H9 (cell line): ENCODE results near the gene HAO1. TPM values are rescaled to one million over a fixed set of nuclear protein-coding genes. Genes with fewer than 3 reads are reported as not detected.

ENCODE experiments used
- DNase-seq: peaks from one replicate; pipeline ENCODE4 v3.0.0-alpha.2; 2017
- H2AFZ ChIP-seq: one replicate; pipeline ENCODE4 v1.6.1; 2013; ENCODE audit warnings: mild to moderate bottlenecking, low read length, control low read depth, moderate library complexity
- H2AK5ac ChIP-seq: 2 replicates; pipeline ENCODE4 v1.6.1; 2013; ENCODE audit warnings: low read length, control low read depth, mixed read lengths; ENCODE audit not compliant: insufficient read length
- H2BK120ac ChIP-seq: one replicate; pipeline ENCODE4 v1.6.1; 2013; ENCODE audit warnings: low read depth, mild to moderate bottlenecking, low read length, control low read depth, inconsistent platforms; ENCODE audit not compliant: poor library complexity, severe bottlenecking
- H2BK12ac ChIP-seq: 2 replicates; pipeline ENCODE4 v1.6.1; 2013; ENCODE audit warnings: low read length, control low read depth, mixed read lengths, low read depth; ENCODE audit not compliant: insufficient read length
- H2BK15ac ChIP-seq: 2 replicates; pipeline ENCODE4 v1.6.1; 2013; ENCODE audit warnings: low read depth, low read length, control low read depth
- H2BK20ac ChIP-seq: one replicate; pipeline ENCODE4 v1.6.1; 2013; ENCODE audit warnings: low read depth, mild to moderate bottlenecking, low read length, control low read depth, inconsistent platforms; ENCODE audit not compliant: poor library complexity, severe bottlenecking
- H2BK5ac ChIP-seq: 2 replicates; pipeline ENCODE4 v1.6.1; 2013; ENCODE audit warnings: low read length, control low read depth, mixed read lengths; ENCODE audit not compliant: insufficient read length
- H3K14ac ChIP-seq: 2 replicates; pipeline ENCODE4 v1.6.1; 2013; ENCODE audit warnings: low read length, control low read depth; ENCODE audit not compliant: insufficient read depth
- H3K18ac ChIP-seq: 2 replicates; pipeline ENCODE4 v1.6.1; 2013; ENCODE audit warnings: low read depth, mild to moderate bottlenecking, mixed read lengths, low read length, control low read depth; ENCODE audit not compliant: insufficient read length
- H3K23ac ChIP-seq: 2 replicates; pipeline ENCODE4 v1.6.1; 2013; ENCODE audit warnings: low read length, control low read depth, mixed read lengths, low read depth; ENCODE audit not compliant: insufficient read length
- H3K23me2 ChIP-seq: 2 replicates; pipeline ENCODE4 v1.6.1; 2013; ENCODE audit warnings: low read depth, mild to moderate bottlenecking, mixed read lengths, low read length, control low read depth; ENCODE audit not compliant: insufficient read length, poor library complexity, severe bottlenecking
- H3K27ac ChIP-seq: 2 replicates; pipeline ENCODE4 v1.5.1; 2013; ENCODE audit warnings: low read length, control low read depth, mixed read lengths, low read depth; ENCODE audit not compliant: insufficient read length
- H3K27me3 ChIP-seq: 2 replicates; pipeline ENCODE4 v1.6.1; 2013; ENCODE audit warnings: low read length, control low read depth, inconsistent platforms; ENCODE audit not compliant: insufficient read depth
- H3K4ac ChIP-seq: 2 replicates; pipeline ENCODE4 v1.6.1; 2013; ENCODE audit warnings: low read depth, mild to moderate bottlenecking, control low read depth, inconsistent platforms, low read length, moderate library complexity
- H3K4me1 ChIP-seq: 2 replicates; pipeline ENCODE4 v1.6.1; 2013; ENCODE audit warnings: low read length, control low read depth, inconsistent platforms; ENCODE audit not compliant: insufficient read depth
- H3K4me2 ChIP-seq: 2 replicates; pipeline ENCODE4 v1.6.1; 2013; ENCODE audit warnings: low read length, control low read depth, mixed read lengths; ENCODE audit not compliant: insufficient read length, insufficient read depth
- H3K56ac ChIP-seq: 2 replicates; pipeline ENCODE4 v1.6.1; 2013; ENCODE audit warnings: low read depth, mild to moderate bottlenecking, mixed read lengths, low read length, control low read depth; ENCODE audit not compliant: insufficient read length
- H3K79me1 ChIP-seq: 2 replicates; pipeline ENCODE4 v1.6.1; 2013; ENCODE audit warnings: low read depth, mild to moderate bottlenecking, moderate library complexity, low read length, control low read depth, inconsistent platforms; ENCODE audit not compliant: insufficient read depth, poor library complexity, severe bottlenecking
- H3K79me2 ChIP-seq: 2 replicates; pipeline ENCODE4 v1.6.1; 2013; ENCODE audit warnings: low read length, control low read depth, inconsistent platforms; ENCODE audit not compliant: insufficient read depth
- H3K9ac ChIP-seq: 2 replicates; pipeline ENCODE4 v1.6.1; 2013; ENCODE audit warnings: low read length, control low read depth, mixed read lengths; ENCODE audit not compliant: insufficient read length; ENCODE audit errors: extremely low read depth
- H3K9me3 ChIP-seq: one replicate; pipeline ENCODE4 v1.6.1; 2013; ENCODE audit warnings: low read depth, low read length, inconsistent platforms; ENCODE audit not compliant: control insufficient read depth
- H3T11ph ChIP-seq: one replicate; pipeline ENCODE4 v1.6.1; 2013; ENCODE audit warnings: mild to moderate bottlenecking, low read length, control low read depth, inconsistent platforms
- H4K20me1 ChIP-seq: one replicate; pipeline ENCODE4 v1.6.1; 2013; ENCODE audit not compliant: control insufficient read depth, insufficient read length, insufficient read depth
- H4K5ac ChIP-seq: 2 replicates; pipeline ENCODE4 v1.6.1; 2013; ENCODE audit warnings: low read depth, mild to moderate bottlenecking, mixed read lengths, low read length, control low read depth; ENCODE audit not compliant: insufficient read length
- H4K8ac ChIP-seq: replicated peaks from 2 replicates; pipeline ENCODE4 v1.6.1; 2013; ENCODE audit warnings: low read length, control low read depth, mixed read lengths, low read depth; ENCODE audit not compliant: insufficient read length
- H4K91ac ChIP-seq: 2 replicates; pipeline ENCODE4 v1.6.1; 2013; ENCODE audit warnings: low read depth, mild to moderate bottlenecking, moderate library complexity, mixed read lengths, low read length, control low read depth; ENCODE audit not compliant: insufficient read length
- H3K27ac Mint-ChIP-seq, 3 experiments: 2 replicates in 2 of 3; 3 replicates in 1 of 3; pipeline ENCODE4 v1.8.0; 2020 to 2021; ENCODE audit warnings: mixed read lengths in 3 of 3, mild to moderate bottlenecking in 1 of 3, moderate library complexity in 1 of 3
- H3K27me3 Mint-ChIP-seq: 2 replicates; pipeline ENCODE4 v1.8.0; 2021; ENCODE audit warnings: low read depth, mild to moderate bottlenecking, moderate library complexity, mixed read lengths
- H3K36me3 Mint-ChIP-seq, 3 experiments: 2 replicates in 2 of 3; 3 replicates in 1 of 3; pipeline ENCODE4 v1.8.0; 2020 to 2021; ENCODE audit warnings: low read depth in 3 of 3, mixed read lengths in 3 of 3; ENCODE audit not compliant: insufficient read depth in 1 of 3
- H3K4me1 Mint-ChIP-seq, 2 experiments: 2 replicates each; pipeline ENCODE4 v1.8.0; 2020; ENCODE audit warnings: mixed read lengths in 2 of 2
- H3K4me3 Mint-ChIP-seq, 2 experiments: 2 replicates in 1 of 2; 3 replicates in 1 of 2; pipeline ENCODE4 v1.8.0; 2020 to 2021; ENCODE audit warnings: mild to moderate bottlenecking in 2 of 2, mixed read lengths in 2 of 2, moderate library complexity in 1 of 2
- H3K9me3 Mint-ChIP-seq, 2 experiments: 2 replicates in 1 of 2; 3 replicates in 1 of 2; pipeline ENCODE4 v1.8.0; 2020; ENCODE audit warnings: mild to moderate bottlenecking in 2 of 2, mixed read lengths in 2 of 2, moderate library complexity in 1 of 2
- CTCF ChIP-seq: fragments of 200-600 bp; sonication (generic); conservative IDR thresholded peaks from 3 replicates; pipeline ENCODE4 v1.8.0; 2021; ENCODE audit warnings: antibody characterized with exemption, mild to moderate bottlenecking
- WGBS: extraction: QIAGEN DNeasy Blood & Tissue Kit; methylation state at CpG from one replicate; pipeline ENCODE4 v1.1.7; 2013; ENCODE audit warnings: missing lambda C conversion rate, low lambda C conversion rate, mixed read lengths; ENCODE audit not compliant: insufficient read length; ENCODE audit errors: extremely low coverage; 5-methylcytosine and 5-hydroxymethylcytosine counted together
- total RNA-seq: library from RNA; stranded (reverse); gene quantifications from 2 replicates; pipeline ENCODE4 v1.2.1, GENCODE V29; 2021

Gene HAO1
- total RNA-seq, 1 experiment from 2014 or later = not detected

GRCh38 chr20:7883741-7884140 lies 56.5 kb downstream of the HAO1 start:
- H3K27me3 ChIP-seq = no peaks in the 10 kb centered on the region
- no peak overlapping the region for H3K4me2 ChIP-seq
- no peak overlapping the region for H3K23ac ChIP-seq
- H3K79me2 ChIP-seq = no peaks in the 10 kb centered on the region
- H3K14ac ChIP-seq = no peak overlapping the region
- no peaks in the 10 kb centered on the region for H3K23me2 ChIP-seq
- no peak overlapping the region for H2AFZ ChIP-seq
- H2AK5ac ChIP-seq = no peak overlapping the region
- no peaks in the 10 kb centered on the region for H3K4me1 ChIP-seq
- WGBS = no CpG with 5 or more reads among the region's 1 CpG
- no peak overlapping the region for H3K9ac ChIP-seq
- no peak overlapping the region for H2BK120ac ChIP-seq
- H3K56ac ChIP-seq = no peak overlapping the region
- no peaks in the 10 kb centered on the region for H4K20me1 ChIP-seq
- DNase-seq = no peak
- Mint-ChIP-seq H3K36me3 (no peaks in the 10 kb centered on the region), H3K27me3 (no peaks in the 10 kb centered on the region), H3K27ac (no peak overlapping the region), H3K4me1 (peaks cover 7 to 10% of the 10 kb centered on the region in 2 experiments; a peak in 3 of 4 replicates), H3K9me3 (no peaks in the 10 kb centered on the region), H3K4me3 (no peak overlapping the region)
- no peak overlapping the region for H3K18ac ChIP-seq
- no peak overlapping the region for H2BK12ac ChIP-seq
- no peak overlapping the region for H3K4ac ChIP-seq
- H3K27ac ChIP-seq = no peak overlapping the region
- no peak for TF ChIP-seq CTCF
- H4K8ac ChIP-seq = no peak overlapping the region
- no peak overlapping the region for H2BK15ac ChIP-seq
- H2BK20ac ChIP-seq = no peak overlapping the region
- no peak overlapping the region for H2BK5ac ChIP-seq
- H3T11ph ChIP-seq = no peak overlapping the region
- H3K9me3 ChIP-seq = no peaks in the 10 kb centered on the region
- no peak overlapping the region for H4K91ac ChIP-seq
- no peak overlapping the region for H4K5ac ChIP-seq
- no peaks in the 10 kb centered on the region for H3K79me1 ChIP-seq
